Measurements from ENCODE around the gene ARF1.

Gene ARF1

GRCh38 chr1:228145463-228146416, 63.2 kb downstream of the ARF1 start:
- Histone ChIP-seq H3K9me3 (ENCODE audit: control insufficient read depth, insufficient read depth, low read depth, low read length) (no peaks in the 10 kb centered on the region), H3K36me3 (ENCODE audit: control insufficient read depth, insufficient read depth, low read length) (peaks cover 18% of the 10 kb centered on the region), H3K9ac (ENCODE audit: low read length) (no peak overlapping the region), H3K4me3 (ENCODE audit: low read depth, low read length) (no peak overlapping the region), H3K27me3 (ENCODE audit: control insufficient read depth, insufficient read depth, low read length) (no peaks in the 10 kb centered on the region), H3K4me1 (ENCODE audit: control insufficient read depth, insufficient read depth, low read length) (peaks cover 20% of the 10 kb centered on the region), H3K27ac (ENCODE audit: low read depth, low read length) (no peak overlapping the region)

GRCh38 chr1:228146417-228147150, 64.1 kb downstream of the ARF1 start:
- no peaks in the 10 kb centered on the region for H3K27me3 ChIP-seq (ENCODE audit: control insufficient read depth, insufficient read depth, low read length)
- peaks cover 18% of the 10 kb centered on the region for H3K36me3 ChIP-seq (ENCODE audit: control insufficient read depth, insufficient read depth, low read length)
- H3K4me1 ChIP-seq (ENCODE audit: control insufficient read depth, insufficient read depth, low read length): peaks cover 16% of the 10 kb centered on the region
- H3K9me3 ChIP-seq (ENCODE audit: control insufficient read depth, insufficient read depth, low read depth, low read length): no peaks in the 10 kb centered on the region
- no peak overlapping the region for H3K4me3 ChIP-seq (ENCODE audit: low read depth, low read length)
- no peak overlapping the region for H3K9ac ChIP-seq (ENCODE audit: low read length)
- no peak overlapping the region for H3K27ac ChIP-seq (ENCODE audit: low read depth, low read length)

- peaks cover 18% of the 10 kb centered on the region for H3K36me3 ChIP-seq (ENCODE audit: control insufficient read depth, insufficient read depth, low read length)
- H3K9me3 ChIP-seq (ENCODE audit: control insufficient read depth, insufficient read depth, low read depth, low read length): no peaks in the 10 kb centered on the region
- no peaks in the 10 kb centered on the region for H3K27me3 ChIP-seq (ENCODE audit: control insufficient read depth, insufficient read depth, low read length)
Observed at GRCh38 chr1:228147151-228147693, 64.7 kb downstream of the ARF1 start.

GRCh38 chr1:228147768-228148167, 65.3 kb downstream of the ARF1 start:
- no peak overlapping the region for H3K9ac ChIP-seq (ENCODE audit: low read length)

More at GRCh38 chr1:228147151-228147693, 64.7 kb downstream of the ARF1 start:
- Histone ChIP-seq H3K4me1 (ENCODE audit: control insufficient read depth, insufficient read depth, low read length) (peaks cover 14% of the 10 kb centered on the region), H3K4me3 (ENCODE audit: low read depth, low read length) (no peak overlapping the region), H3K9ac (ENCODE audit: low read length) (no peak overlapping the region), H3K27ac (ENCODE audit: low read depth, low read length) (no peak overlapping the region)

GRCh38 chr1:228148196-228148861, 65.8 kb downstream of the ARF1 start:
- H3K9ac ChIP-seq (ENCODE audit: low read length): no peak overlapping the region
- H3K9me3 ChIP-seq (ENCODE audit: control insufficient read depth, insufficient read depth, low read depth, low read length): no peaks in the 10 kb centered on the region
- H3K36me3 ChIP-seq (ENCODE audit: control insufficient read depth, insufficient read depth, low read length): peaks cover 18% of the 10 kb centered on the region
- H3K4me3 ChIP-seq (ENCODE audit: low read depth, low read length): no peak overlapping the region
- no peak overlapping the region for H3K27ac ChIP-seq (ENCODE audit: low read depth, low read length)
- peaks cover 14% of the 10 kb centered on the region for H3K4me1 ChIP-seq (ENCODE audit: control insufficient read depth, insufficient read depth, low read length)
- no peaks in the 10 kb centered on the region for H3K27me3 ChIP-seq (ENCODE audit: control insufficient read depth, insufficient read depth, low read length)

More at GRCh38 chr1:228147768-228148167, 65.3 kb downstream of the ARF1 start:
- H3K27ac ChIP-seq (ENCODE audit: low read depth, low read length): no peak overlapping the region
- H3K27me3 ChIP-seq (ENCODE audit: control insufficient read depth, insufficient read depth, low read length): no peaks in the 10 kb centered on the region
- no peaks in the 10 kb centered on the region for H3K9me3 ChIP-seq (ENCODE audit: control insufficient read depth, insufficient read depth, low read depth, low read length)
- peaks cover 14% of the 10 kb centered on the region for H3K4me1 ChIP-seq (ENCODE audit: control insufficient read depth, insufficient read depth, low read length)
- peaks cover 18% of the 10 kb centered on the region for H3K36me3 ChIP-seq (ENCODE audit: control insufficient read depth, insufficient read depth, low read length)
- H3K4me3 ChIP-seq (ENCODE audit: low read depth, low read length): no peak overlapping the region

Measured in HUES6 (cell line).